Omental fat pad (tissue), 4 donors: ENCODE measurements around the gene SLC25A45. TPM values are rescaled to one million over a fixed set of nuclear protein-coding genes. Genes with fewer than 3 reads are reported as not detected.
A peak's percentile ranks its signal among the peaks of the same experiment; 100 is the strongest.

Source experiments
- ATAC-seq: fragments of 150-250 bp; one replicate; pipeline ENCODE4 v1.9.1; 2016; ENCODE audit warnings: mild to moderate bottlenecking, moderate library complexity; ENCODE audit not compliant: low FRiP score
- DNase-seq: peaks from one replicate; pipeline ENCODE4 v3.0.0-alpha.2; 2019; ENCODE audit warnings: low spot score
- CTCF ChIP-seq, 3 donors: fragments of 450-650 bp; IDR thresholded peaks; one replicate each; pipeline ENCODE4 v1.5.1; 2016 to 2017; ENCODE audit warnings: antibody characterized with exemption in 3 of 3, mild to moderate bottlenecking in 3 of 3, moderate library complexity in 2 of 3
- total RNA-seq, 4 donors: library from RNA; depleted of rRNA; stranded (reverse); fragments of >200 nt; gene quantifications; one replicate each; pipeline ENCODE4 v1.1.0, GENCODE V29; 2016

SLC25A45 gene
- total RNA-seq, 4 donors from 2014 or later = 4.1 to 9.2 (median 6.0) TPM

GRCh38 chr11:65424205-65425104 is 42.0 kb upstream of the SLC25A45 start:
- DNase-seq (peak; percentile 13), ATAC-seq (no peak)
- TF ChIP-seq CTCF (IDR thresholded peaks at IDR 0.05) = no peak

GRCh38 chr11:65423516-65424204 is 41.2 kb upstream of the SLC25A45 start:
- TF ChIP-seq CTCF (IDR thresholded peaks at IDR 0.05) = no peak
- DNase-seq = no peak
- no peak for ATAC-seq

GRCh38 chr11:65422633-65423515 is 40.4 kb upstream of the SLC25A45 start, which contains the start of gene NEAT1:
Gene NEAT1 (plus strand): TSS chr11:65422798.
- DNase-seq = peak; percentile 99
- TF ChIP-seq CTCF (IDR thresholded peaks at IDR 0.05) = no peak
- peak; percentile 4 for ATAC-seq

- ATAC-seq = peak; percentile 3
- DNase-seq = peak; percentile 90
- no peak for TF ChIP-seq CTCF (IDR thresholded peaks at IDR 0.05)
Observed at GRCh38 chr11:65421794-65422632, 39.6 kb upstream of the SLC25A45 start.

- no peak for TF ChIP-seq CTCF (IDR thresholded peaks at IDR 0.05)
- peak; percentile 34 for ATAC-seq
- peak; percentile 96 for DNase-seq
Observed at GRCh38 chr11:65420979-65421793, 38.7 kb upstream of the SLC25A45 start.
